B cell (primary cell): ENCODE measurements around the gene PPCDC. TPM values are rescaled to one million over a fixed set of nuclear protein-coding genes. Genes with fewer than 3 reads are reported as not detected.

Experiments used
- ATAC-seq: fragments of 200-7000 bp; cut with Tn5 transposase; one replicate; pipeline ENCODE4 v1.10.0; 2021; ENCODE audit warnings: low read depth, mild to moderate bottlenecking, moderate number of reproducible peaks, moderate library complexity
- CTCF ChIA-PET: fragments of 350-600 bp; sonication (Branson Sonifier 250); formaldehyde crosslinking; loops from one replicate; lab custom pipeline; 2021; ENCODE audit warnings: antibody characterized with exemption, inconsistent platforms; lab: Charles Lee
- POLR2A ChIA-PET: fragments of 350-600 bp; sonication (Branson Sonifier 250); formaldehyde crosslinking; loops from one replicate; lab custom pipeline; 2021; ENCODE audit warnings: antibody characterized with exemption; lab: Charles Lee
- DNase-seq: peaks from one replicate; pipeline ENCODE4 v3.0.0; 2013
- H2AFZ ChIP-seq: 2 replicates; pipeline ENCODE4 v1.6.1; 2012; ENCODE audit warnings: mild to moderate bottlenecking, low read depth, low read length; ENCODE audit not compliant: insufficient read depth, poor library complexity, severe bottlenecking
- H3K27ac ChIP-seq, 2 donors: 1 replicate in 1 of 2; 2 replicates in 1 of 2; pipeline ENCODE4 v1.5.1; 2012 to 2013; ENCODE audit warnings: low read length in 2 of 2, mild to moderate bottlenecking in 2 of 2, moderate library complexity in 1 of 2
- H3K27me3 ChIP-seq, 4 experiments: fragments of 200-600 bp in 1 of 4; sonication (generic) in 1 of 4; replicated peaks in 1 of 4; 1 replicate in 2 of 4; 2 replicates in 2 of 4; pipeline versions ENCODE4 v1.6.1 to v1.7.0; 2013 to 2016; ENCODE audit warnings: low read length in 3 of 4, mild to moderate bottlenecking in 2 of 4, mixed read lengths in 1 of 4, moderate library complexity in 1 of 4; ENCODE audit not compliant: insufficient read depth in 4 of 4, control insufficient read depth in 3 of 4; ENCODE audit errors: control extremely low read depth in 1 of 4
- H3K36me3 ChIP-seq, 2 experiments: replicated peaks in 1 of 2; 1 replicate in 1 of 2; 2 replicates in 1 of 2; pipeline versions ENCODE4 v1.6.1 to v1.7.1; 2013; ENCODE audit warnings: low read length in 1 of 2; ENCODE audit not compliant: insufficient read depth in 2 of 2, control insufficient read depth in 1 of 2; ENCODE audit errors: control extremely low read depth in 1 of 2, extremely low read depth in 1 of 2
- H3K4me1 ChIP-seq, 2 donors: fragments of 200-600 bp in 1 of 2; sonication (generic) in 1 of 2; 1 replicate in 1 of 2; 2 replicates in 1 of 2; pipeline versions ENCODE4 v1.5.1 to v1.6.1; 2013 to 2017; ENCODE audit warnings: low read length in 2 of 2; ENCODE audit not compliant: control insufficient read depth in 2 of 2, insufficient read depth in 2 of 2
- H3K4me2 ChIP-seq: replicated peaks from 2 replicates; pipeline ENCODE3; 2012; ENCODE audit warnings: mild to moderate bottlenecking, low read depth, low read length; ENCODE audit not compliant: poor library complexity, severe bottlenecking
- H3K4me3 ChIP-seq, 5 experiments: fragments of 200-600 bp in 1 of 5; sonication (generic) in 1 of 5; 1 replicate in 3 of 5; 2 replicates in 2 of 5; pipeline versions ENCODE4 v1.5.1 to v1.7.0; 2011 to 2016; ENCODE audit warnings: low read length in 4 of 5, mild to moderate bottlenecking in 4 of 5, low read depth in 2 of 5, control low read depth in 1 of 5, moderate library complexity in 1 of 5; ENCODE audit not compliant: insufficient read depth in 1 of 5; ENCODE audit errors: control extremely low read depth in 1 of 5, extremely low read depth in 1 of 5
- H3K79me2 ChIP-seq: fragments of 200-600 bp; sonication (generic); one replicate; pipeline ENCODE4 v1.6.0; 2016; ENCODE audit warnings: low read length; ENCODE audit not compliant: control insufficient read depth, insufficient read depth
- H3K9ac ChIP-seq: fragments of 200-600 bp; sonication (generic); 2 replicates; pipeline ENCODE4 v1.6.1; 2017; ENCODE audit warnings: mild to moderate bottlenecking, low read length, moderate library complexity
- H3K9me3 ChIP-seq, 3 donors: one replicate each; pipeline versions ENCODE4 v1.6.1 to v1.7.1; 2013; ENCODE audit warnings: low read length in 2 of 3; ENCODE audit not compliant: control insufficient read depth in 2 of 3, insufficient read depth in 1 of 3; ENCODE audit errors: control extremely low read depth in 1 of 3
- H4K20me1 ChIP-seq: 2 replicates; pipeline ENCODE4 v1.6.0; 2012; ENCODE audit warnings: mild to moderate bottlenecking, low read length; ENCODE audit not compliant: insufficient read depth, control insufficient read depth, poor library complexity, severe bottlenecking
- H3K27ac Mint-ChIP-seq: one replicate; pipeline ENCODE4 v1.8.0; 2021; ENCODE audit warnings: mixed read lengths
- H3K27me3 Mint-ChIP-seq: one replicate; pipeline ENCODE4 v1.8.0; 2021; ENCODE audit warnings: mixed read lengths
- H3K4me1 Mint-ChIP-seq: one replicate; pipeline ENCODE4 v1.8.0; 2021; ENCODE audit warnings: mixed read lengths
- H3K4me3 Mint-ChIP-seq: one replicate; pipeline ENCODE4 v1.8.0; 2021; ENCODE audit warnings: mixed read lengths
- H3K9me3 Mint-ChIP-seq: one replicate; pipeline ENCODE4 v1.8.0; 2022; ENCODE audit warnings: mixed read lengths; ENCODE audit not compliant: insufficient read depth
- CTCF ChIP-seq: fragments of 200-600 bp; IDR thresholded peaks from one replicate; pipeline ENCODE4 v1.8.0; 2022; ENCODE audit warnings: antibody characterized with exemption, mild to moderate bottlenecking
- EZH2 ChIP-seq: IDR thresholded peaks from 2 replicates; pipeline ENCODE4 v1.6.1; 2012; ENCODE audit warnings: borderline replicate concordance, low read depth, mild to moderate bottlenecking, moderate library complexity, low read length; ENCODE audit not compliant: insufficient read depth, poor library complexity, severe bottlenecking
- WGBS: methylation state at CpG from one replicate; pipeline ENCODE4 v1.1.5; 2013; ENCODE audit warnings: missing lambda C conversion rate; ENCODE audit not compliant: insufficient coverage; 5-methylcytosine and 5-hydroxymethylcytosine counted together
- intact Hi-C: fragments of 100-400 bp; cut with micrococcal nuclease; formaldehyde crosslinking; loops from one replicate; pipeline ENCODE4 v1.10.0; 2022
- polyA plus RNA-seq: library from polyadenylated mRNA; depleted of rRNA; stranded (reverse); fragments of >200 nt; gene quantifications from 2 replicates; pipeline ENCODE4 v1.2.3, GENCODE V29; 2012
- total RNA-seq, 2 donors: library from RNA; stranded (reverse); fragments of 120-200 nt in 1 of 2; gene quantifications; 1 replicate in 1 of 2; 2 replicates in 1 of 2; pipeline versions ENCODE4 v1.2.3 to v1.2.4, GENCODE V29; 2013 to 2022

Gene PPCDC
- total and polyA plus RNA-seq, 2 donors (not counting 1 experiment from before 2014, with no cell fraction given), result 15.1 to 19.7 TPM

DNA sequence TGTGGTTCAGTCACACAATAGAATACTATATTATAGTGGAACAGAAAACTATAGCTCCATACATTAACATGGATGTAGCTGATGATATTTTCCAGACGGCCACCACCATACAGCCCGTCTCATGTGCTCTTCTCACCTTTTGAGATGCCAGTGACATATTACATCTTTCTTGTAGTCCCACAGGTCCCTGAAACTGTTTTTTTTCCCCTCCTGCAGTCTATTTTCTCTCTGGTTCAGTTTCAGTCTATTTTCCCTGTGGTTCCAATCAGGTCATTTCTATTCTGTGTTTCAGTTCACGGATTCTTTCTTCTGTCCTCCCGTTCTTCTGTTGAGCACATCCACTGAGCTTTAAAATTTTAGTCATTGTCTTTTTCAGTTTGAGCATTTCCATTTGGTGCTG, 72.2 kb downstream of the PPCDC start:
- H3K9ac ChIP-seq, result no peak overlapping the region
- no peak overlapping the region for H3K27ac ChIP-seq
- peaks cover 0 to 4% (median 0%) of the 10 kb centered on the region in 4 experiments for H3K27me3 ChIP-seq
- ChIA-PET POLR2A (interaction anchor here (1.0 kb wide), 1 partner anchor 53 kb away, joined by 3 read pairs; no protein-coding TSS in a partner anchor), CTCF (interaction anchor here (1.3 to 1.6 kb wide), 2 partner anchors 9 to 53 kb away, joined by 3 to 9 read pairs; no protein-coding TSS in a partner anchor)
- H3K36me3 ChIP-seq, result no peaks in the 10 kb centered on the region
- peak overlapping the region; percentile 33 for H3K4me3 Mint-ChIP-seq
- H2AFZ ChIP-seq, result no peak overlapping the region
- H3K9me3 ChIP-seq, result peaks cover 1 to 18% (median 3%) of the 10 kb centered on the region in 3 donors
- ATAC-seq (no peak), DNase-seq (no peak)
- H3K27me3 Mint-ChIP-seq, result peaks cover 15% of the 10 kb centered on the region
- WGBS, result 41% methylated on average over 3 of the region's 4 CpGs
- peaks cover 20% of the 10 kb centered on the region in 2 donors for H3K4me1 ChIP-seq
- H3K79me2 ChIP-seq, result no peaks in the 10 kb centered on the region
- intact Hi-C loops, result loop anchor here (1.0 kb wide), 1 partner anchor 52 kb away; no protein-coding TSS in a partner anchor
- TF ChIP-seq EZH2, result no peak
- peak overlapping the region; percentile 49 for H3K4me2 ChIP-seq
- H3K4me3 ChIP-seq, result no peak overlapping the region
- no peaks in the 10 kb centered on the region for H4K20me1 ChIP-seq
- H3K4me1 Mint-ChIP-seq, result peaks cover 29% of the 10 kb centered on the region
- no peak overlapping the region for H3K27ac Mint-ChIP-seq
- no peaks in the 10 kb centered on the region for H3K9me3 Mint-ChIP-seq

GRCh38 chr15:75097939-75098338, 74.5 kb downstream of the PPCDC start:
- peak overlapping the region; percentile 21 for H3K27ac Mint-ChIP-seq
- 95% methylated on average over 7 of the region's 7 CpGs for WGBS
- no peak overlapping the region for H3K4me2 ChIP-seq

More at GRCh38 chr15:75097939-75098338, 74.5 kb downstream of the PPCDC start:
- no peaks in the 10 kb centered on the region for H3K9me3 Mint-ChIP-seq
- H3K36me3 ChIP-seq, result no peaks in the 10 kb centered on the region
- no peak overlapping the region for H2AFZ ChIP-seq
- H3K27ac ChIP-seq, result no peak overlapping the region
- peaks cover 0 to 13% (median 0%) of the 10 kb centered on the region in 3 donors for H3K9me3 ChIP-seq
- POLR2A ChIA-PET, result no interaction called here
- H4K20me1 ChIP-seq, result no peaks in the 10 kb centered on the region
- peaks cover 15 to 20% of the 10 kb centered on the region in 2 donors for H3K4me1 ChIP-seq
- intact Hi-C loops, result no loop called here
- H3K27me3 ChIP-seq, result peaks cover 0 to 4% (median 0%) of the 10 kb centered on the region in 4 experiments
- H3K4me1 Mint-ChIP-seq, result peaks cover 19% of the 10 kb centered on the region
- DNase-seq (no peak), ATAC-seq (no peak)
- CTCF ChIA-PET, result interaction anchor here (1.2 kb wide), 1 partner anchor 10 kb away, joined by 3 read pairs; no protein-coding TSS in a partner anchor
- TF ChIP-seq EZH2 (no peak), CTCF (no peak)
- no peak overlapping the region for H3K9ac ChIP-seq
- no peak overlapping the region for H3K4me3 Mint-ChIP-seq
- peaks cover 23% of the 10 kb centered on the region for H3K27me3 Mint-ChIP-seq
- no peak overlapping the region for H3K4me3 ChIP-seq
- H3K79me2 ChIP-seq, result no peaks in the 10 kb centered on the region
